ENCODE data around the gene BAIAP2. TPM values are rescaled to one million over a fixed set of nuclear protein-coding genes. Genes with fewer than 3 reads are reported as not detected.

Gene BAIAP2
- polyA plus RNA-seq, 1 donor from 2014 or later = 17.5 TPM

GRCh38 chr17:81082177-81083073 is 47.5 kb downstream of the BAIAP2 start:
- no peaks in the 10 kb centered on the region for H3K27me3 ChIP-seq (ENCODE audit: insufficient read depth, low read depth, low read length)
- H3K9me2 ChIP-seq (ENCODE audit: insufficient read depth, low read length) = no peaks in the 10 kb centered on the region
- no peaks in the 10 kb centered on the region for H3K9me3 ChIP-seq (ENCODE audit: low read length)
- no peaks in the 10 kb centered on the region for H3K36me3 ChIP-seq (ENCODE audit: insufficient read depth, low read length)
- H3K4me3 ChIP-seq (ENCODE audit: low read length) = no peak overlapping the region
- H3K79me2 ChIP-seq (replicated peaks; ENCODE audit: insufficient read depth, low read length) = no peaks in the 10 kb centered on the region
- H3K4me2 ChIP-seq (ENCODE audit: low read length) = no peak overlapping the region
- no peak overlapping the region for H3K27ac ChIP-seq (ENCODE audit: low read length)
- H3F3A ChIP-seq (ENCODE audit: insufficient read depth, low read length, poor library complexity, severe bottlenecking) = no peaks in the 10 kb centered on the region
- TF ChIP-seq TAF1 (IDR thresholded peaks at IDR 0.05; ENCODE audit: low read depth) (no peak), POLR2AphosphoS5 (IDR thresholded peaks at IDR 0.05) (no peak), RAD21 (conservative IDR thresholded peaks at IDR 0.05) (no peak), MXI1 (conservative IDR thresholded peaks at IDR 0.05; ENCODE audit: poor library complexity, severe bottlenecking) (no peak), EP300 (conservative IDR thresholded peaks at IDR 0.05; ENCODE audit: poor library complexity, severe bottlenecking) (no peak), SMC3 (conservative IDR thresholded peaks at IDR 0.05; ENCODE audit: poor library complexity) (no peak), REST (IDR thresholded peaks at IDR 0.05; ENCODE audit: borderline replicate concordance) (no peak), CTCF (IDR thresholded peaks at IDR 0.05; ENCODE audit: poor library complexity, severe bottlenecking) (no peak), EZH2 (IDR thresholded peaks at IDR 0.05; ENCODE audit: borderline replicate concordance, insufficient read depth, low read length, poor library complexity, severe bottlenecking) (no peak)
- no peaks in the 10 kb centered on the region for H4K20me1 ChIP-seq (ENCODE audit: insufficient read depth)
- no peak overlapping the region for H3K9ac ChIP-seq (ENCODE audit: low read length)
- H2AFZ ChIP-seq (ENCODE audit: low read depth, low read length) = no peak overlapping the region

- no peaks in the 10 kb centered on the region for H3K79me2 ChIP-seq (replicated peaks; ENCODE audit: insufficient read depth, low read length)
- H3K9ac ChIP-seq (ENCODE audit: low read length) = no peak overlapping the region
- no peaks in the 10 kb centered on the region for H3K9me2 ChIP-seq (ENCODE audit: insufficient read depth, low read length)
- no peak for TF ChIP-seq TAF1 (IDR thresholded peaks at IDR 0.05; ENCODE audit: low read depth)
- H3K4me3 ChIP-seq (ENCODE audit: low read length) = no peak overlapping the region
- no peaks in the 10 kb centered on the region for H3K9me3 ChIP-seq (ENCODE audit: low read length)
- no peak overlapping the region for H3K4me2 ChIP-seq (ENCODE audit: low read length)
- H3K36me3 ChIP-seq (ENCODE audit: insufficient read depth, low read length) = no peaks in the 10 kb centered on the region
- H4K20me1 ChIP-seq (ENCODE audit: insufficient read depth) = no peaks in the 10 kb centered on the region
- H3F3A ChIP-seq (ENCODE audit: insufficient read depth, low read length, poor library complexity, severe bottlenecking) = no peaks in the 10 kb centered on the region
- H2AFZ ChIP-seq (ENCODE audit: low read depth, low read length) = no peak overlapping the region
- no peaks in the 10 kb centered on the region for H3K27me3 ChIP-seq (ENCODE audit: insufficient read depth, low read depth, low read length)
- H3K27ac ChIP-seq (ENCODE audit: low read length) = no peak overlapping the region
These were observed 48.3 kb downstream of the BAIAP2 start for GRCh38 chr17:81083125-81083765.
